Suppressor macrophage treated with lipopolysaccharide for 1 hour (primary cell): ENCODE measurements around the gene MYO16.

Source experiments
- DNase-seq, 3 donors: peaks; one replicate each; pipeline ENCODE4 v3.0.0-alpha.2; 2020 to 2022

The MYO16 gene

GRCh38 chr13:109136873-109137272 is 507.5 kb downstream of the MYO16 start:
- no peak for DNase-seq

- DNase-seq, result no peak
These were observed 509.9 kb downstream of the MYO16 start for GRCh38 chr13:109139346-109139745.

DNA sequence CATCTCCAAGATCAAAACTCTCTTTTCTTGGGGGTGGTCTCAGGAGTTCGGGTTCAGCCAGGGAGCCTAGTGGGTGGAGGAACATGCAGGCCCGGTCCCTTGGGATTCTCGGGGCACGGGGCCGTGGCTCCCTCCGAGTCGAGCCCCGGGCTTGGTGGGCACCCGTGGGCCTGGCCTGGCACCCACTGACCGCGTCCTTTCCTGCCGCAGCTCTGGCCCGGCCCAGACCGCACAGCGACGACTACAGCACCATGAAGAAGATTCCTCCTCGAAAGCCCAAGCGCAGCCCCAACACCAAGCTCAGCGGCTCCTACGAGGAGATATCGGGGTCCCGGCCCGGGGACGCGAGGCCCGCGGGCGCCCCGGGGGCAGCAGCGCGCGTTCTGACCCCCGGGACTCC is 510.6 kb downstream of the MYO16 start:
- DNase-seq, result no peak

DNA sequence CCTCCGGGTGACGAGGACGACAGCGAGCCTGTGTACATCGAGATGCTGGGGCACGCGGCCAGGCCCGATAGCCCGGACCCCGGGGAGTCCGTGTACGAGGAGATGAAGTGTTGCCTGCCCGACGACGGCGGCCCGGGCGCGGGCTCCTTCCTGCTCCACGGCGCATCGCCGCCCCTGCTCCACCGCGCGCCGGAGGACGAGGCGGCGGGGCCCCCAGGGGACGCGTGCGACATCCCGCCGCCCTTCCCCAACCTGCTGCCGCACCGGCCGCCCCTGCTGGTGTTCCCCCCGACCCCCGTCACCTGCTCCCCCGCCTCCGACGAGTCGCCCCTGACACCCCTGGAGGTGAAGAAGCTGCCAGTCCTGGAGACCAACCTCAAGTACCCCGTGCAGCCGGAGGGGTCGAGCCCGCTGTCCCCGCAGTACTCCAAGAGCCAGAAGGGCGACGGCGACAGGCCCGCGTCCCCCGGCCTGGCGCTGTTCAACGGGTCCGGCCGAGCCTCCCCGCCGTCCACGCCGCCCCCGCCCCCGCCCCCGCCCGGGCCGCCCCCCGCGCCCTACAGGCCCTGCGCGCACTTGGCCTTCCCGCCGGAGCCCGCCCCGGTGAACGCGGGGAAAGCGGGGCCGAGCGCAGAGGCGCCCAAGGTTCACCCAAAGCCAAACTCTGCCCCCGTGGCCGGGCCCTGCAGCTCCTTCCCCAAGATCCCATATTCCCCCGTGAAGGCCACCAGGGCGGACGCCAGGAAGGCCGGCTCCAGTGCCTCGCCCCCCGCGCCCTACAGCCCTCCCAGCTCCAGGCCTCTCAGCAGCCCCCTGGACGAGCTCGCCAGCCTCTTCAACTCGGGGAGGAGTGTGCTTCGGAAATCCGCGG is 511.3 kb downstream of the MYO16 start:
- DNase-seq, result peak in 1 of 3 donors; percentile 9

DNA sequence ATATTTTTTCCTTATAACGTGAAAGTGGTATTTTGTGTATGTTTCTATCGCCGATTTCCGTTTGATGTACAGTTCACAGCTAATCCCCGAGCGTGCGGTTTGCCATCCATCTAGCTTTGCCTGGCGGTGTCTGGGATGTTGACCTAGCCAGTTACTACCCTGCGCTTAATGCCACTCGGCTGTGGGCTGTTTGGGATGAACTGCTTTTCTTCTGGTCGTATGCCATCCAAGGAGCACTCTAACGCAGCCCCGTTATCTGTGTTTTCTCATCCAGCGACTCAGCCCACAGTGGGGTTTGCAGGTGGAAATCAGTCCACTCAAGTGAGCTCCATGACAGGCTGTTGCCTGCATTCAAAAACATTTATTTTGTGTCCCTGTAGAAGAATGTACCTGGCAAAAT is 512.3 kb downstream of the MYO16 start:
- DNase-seq, result no peak

DNA sequence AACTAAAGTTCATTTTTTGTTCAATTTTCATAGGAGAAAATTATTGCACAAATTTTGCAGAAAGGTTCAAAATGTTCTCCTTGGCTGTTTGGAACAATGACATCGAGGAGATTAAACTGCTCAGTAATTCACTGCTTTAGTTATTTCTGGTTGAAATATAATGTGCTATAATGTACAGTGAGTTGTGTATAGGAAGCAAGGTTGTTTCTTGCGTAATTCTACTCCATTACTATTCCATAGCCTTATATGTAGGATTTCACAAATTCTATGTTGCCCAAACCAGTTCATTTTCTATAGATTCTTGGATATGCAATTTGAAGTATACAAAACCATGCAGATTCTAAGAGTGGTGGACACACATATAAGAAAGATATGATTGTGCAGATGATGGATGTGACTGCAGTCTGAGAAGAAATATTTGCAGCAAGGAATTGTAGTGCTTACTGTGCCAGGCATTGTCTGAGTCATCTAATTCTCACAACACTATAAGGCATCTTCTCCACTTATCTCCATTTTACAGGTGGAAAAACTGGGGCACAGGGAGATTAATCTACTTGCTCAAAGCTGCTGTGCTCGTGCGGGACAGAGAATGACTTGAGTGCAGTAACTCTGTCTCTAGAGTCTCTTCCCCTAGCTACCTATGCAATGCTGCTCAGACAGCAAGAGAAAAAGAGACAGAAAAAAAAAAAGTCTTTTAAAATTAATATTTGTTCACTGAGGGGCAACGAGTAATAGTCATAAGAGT is 515.5 kb downstream of the MYO16 start:
- DNase-seq, result no peak

DNA sequence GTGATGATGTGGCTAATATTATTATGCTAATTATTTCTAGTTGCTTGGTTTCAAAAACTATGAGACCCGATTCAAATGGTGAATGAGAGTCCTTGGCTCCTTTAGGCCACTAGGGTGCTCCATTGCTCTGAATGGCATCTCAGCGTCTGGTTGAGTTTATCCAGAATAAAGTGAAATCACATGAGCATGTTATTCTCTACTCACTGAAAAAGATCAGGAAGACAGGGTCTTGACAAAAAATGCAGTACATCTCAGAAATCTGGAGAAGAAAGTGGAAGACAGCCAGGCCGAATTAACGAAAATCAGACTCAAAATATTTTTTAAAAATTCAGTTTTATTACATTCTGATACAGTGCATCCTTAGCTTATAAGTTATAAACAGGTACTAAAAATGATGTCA is 516.2 kb downstream of the MYO16 start:
- peak; percentile 63 to 67 (median 65) for DNase-seq

DNA sequence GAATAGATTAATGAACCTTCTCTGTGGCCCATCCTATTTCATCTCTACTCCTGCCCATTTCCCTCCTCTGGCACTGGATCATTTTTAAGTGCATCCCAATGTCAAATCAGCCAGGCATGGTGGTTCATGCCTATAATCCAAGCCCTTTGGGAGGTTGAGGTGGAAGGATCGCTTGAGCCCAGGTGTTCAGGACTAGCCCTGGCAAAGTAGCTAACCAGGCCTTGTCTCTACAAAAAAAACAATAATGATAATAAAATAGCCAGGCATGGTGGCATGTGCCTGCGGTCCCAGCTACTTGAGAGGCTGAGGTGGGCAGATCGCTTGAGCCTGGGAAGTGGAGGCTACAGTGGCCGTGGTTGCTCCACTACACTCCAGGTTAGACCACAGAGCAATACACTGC is 517.0 kb downstream of the MYO16 start:
- DNase-seq, result no peak

GRCh38 chr13:109146912-109147647 is 517.7 kb downstream of the MYO16 start:
- no peak for DNase-seq

- DNase-seq, result no peak
These were observed 518.8 kb downstream of the MYO16 start for GRCh38 chr13:109148243-109148642.

DNA sequence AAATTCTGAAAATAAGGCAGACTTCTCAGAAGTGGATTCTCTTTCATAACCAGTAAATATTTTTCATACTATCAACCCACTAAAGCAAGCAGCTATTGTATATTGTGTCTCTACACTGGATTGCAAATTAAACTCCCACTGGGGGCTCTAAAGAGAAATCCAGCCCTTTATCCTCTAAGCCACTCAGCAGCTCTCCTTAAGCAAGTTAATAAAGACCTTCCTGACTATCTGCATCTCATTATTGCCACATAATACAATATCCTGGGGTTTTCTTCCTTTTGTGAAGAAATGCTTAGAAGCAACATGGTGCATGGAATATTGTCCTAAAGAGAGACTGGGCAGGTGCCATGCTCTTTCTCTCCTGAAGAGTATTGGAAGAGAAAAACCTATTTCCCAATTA is 521.3 kb downstream of the MYO16 start:
- no peak for DNase-seq

- no peak for DNase-seq
These were observed 521.8 kb downstream of the MYO16 start for GRCh38 chr13:109151255-109151654.

- no peak for DNase-seq
These were observed 522.3 kb downstream of the MYO16 start for GRCh38 chr13:109151696-109152095.

GRCh38 chr13:109152311-109152820 is 523.0 kb downstream of the MYO16 start:
- peak in 1 of 3 donors; percentile 4 for DNase-seq

GRCh38 chr13:109152941-109153340 is 523.5 kb downstream of the MYO16 start:
- DNase-seq, result no peak

DNA sequence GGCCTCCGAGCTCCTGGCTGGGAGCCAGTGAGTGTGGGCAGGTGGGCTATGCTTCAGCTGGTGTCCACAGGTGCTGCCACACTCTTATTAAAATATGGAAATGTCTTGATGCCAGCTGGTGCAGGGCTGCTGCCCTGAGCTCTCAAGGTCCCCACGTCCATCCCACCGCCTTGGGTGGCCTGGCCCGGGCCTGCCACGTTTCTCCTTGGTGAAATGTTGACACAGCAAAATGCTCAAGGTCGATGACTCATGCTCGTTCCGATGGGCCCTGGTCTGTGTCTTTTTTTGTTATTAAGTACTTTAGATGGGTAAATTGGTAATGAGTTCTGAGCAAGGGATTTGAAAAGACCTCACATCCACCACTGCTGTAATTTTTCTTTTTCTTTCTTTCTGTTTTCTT is 524.7 kb downstream of the MYO16 start:
- DNase-seq, result no peak

DNA sequence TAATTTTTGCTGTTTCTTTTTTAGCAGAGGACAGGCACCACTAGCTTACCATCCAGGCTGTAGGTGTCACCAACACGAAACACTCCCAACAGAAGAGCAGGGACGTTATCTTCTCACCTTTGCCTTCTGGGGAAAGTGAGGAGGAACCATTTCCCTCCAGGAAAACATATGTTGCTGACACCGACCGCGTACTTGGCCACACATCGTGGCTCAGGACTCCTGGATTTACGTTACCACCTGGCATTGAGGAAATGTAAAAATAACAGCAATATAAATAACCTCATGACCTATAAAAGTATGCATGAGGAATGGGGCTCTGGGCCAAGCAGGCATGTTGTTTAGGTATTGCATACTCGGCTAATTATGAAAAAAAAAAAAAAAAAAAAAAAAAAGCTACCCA is 525.1 kb downstream of the MYO16 start:
- DNase-seq, result no peak

DNA sequence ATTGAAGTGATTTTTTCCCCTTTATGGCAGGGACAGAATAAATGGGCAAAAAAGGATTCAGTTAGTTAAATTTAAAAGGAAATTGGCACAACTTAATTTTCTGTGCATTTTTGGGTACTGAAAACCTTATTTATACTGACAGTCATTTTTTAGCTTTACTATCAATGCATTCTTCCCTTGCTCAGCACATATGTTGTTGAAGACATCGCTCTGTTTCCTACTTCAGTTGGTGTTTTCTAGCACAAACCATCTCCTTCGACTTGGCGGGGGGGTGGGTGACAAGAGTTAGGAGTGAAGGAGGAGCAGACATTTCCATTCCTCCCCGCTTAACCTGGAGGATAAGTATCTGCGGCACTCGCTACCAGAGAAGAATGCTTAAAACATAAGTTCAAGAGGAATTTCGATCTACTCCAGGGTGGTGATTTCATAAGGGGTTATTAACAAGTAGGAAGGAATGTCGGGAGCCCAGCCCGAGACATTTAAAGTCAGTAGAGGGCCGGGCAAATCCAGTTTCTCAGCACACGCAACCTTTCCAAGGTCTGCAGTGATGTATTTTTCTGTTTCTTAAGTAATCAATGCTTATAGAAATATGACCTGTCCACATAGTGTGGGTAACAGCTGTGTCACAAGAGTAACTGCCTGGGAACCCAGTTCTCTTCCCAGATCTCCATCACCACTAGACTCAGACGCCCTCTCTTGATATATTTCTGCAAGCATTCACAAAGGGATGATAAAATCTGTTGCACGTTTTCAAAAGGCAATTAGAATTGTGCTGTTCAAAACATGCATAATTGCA is 525.8 kb downstream of the MYO16 start:
- DNase-seq, result no peak

DNA sequence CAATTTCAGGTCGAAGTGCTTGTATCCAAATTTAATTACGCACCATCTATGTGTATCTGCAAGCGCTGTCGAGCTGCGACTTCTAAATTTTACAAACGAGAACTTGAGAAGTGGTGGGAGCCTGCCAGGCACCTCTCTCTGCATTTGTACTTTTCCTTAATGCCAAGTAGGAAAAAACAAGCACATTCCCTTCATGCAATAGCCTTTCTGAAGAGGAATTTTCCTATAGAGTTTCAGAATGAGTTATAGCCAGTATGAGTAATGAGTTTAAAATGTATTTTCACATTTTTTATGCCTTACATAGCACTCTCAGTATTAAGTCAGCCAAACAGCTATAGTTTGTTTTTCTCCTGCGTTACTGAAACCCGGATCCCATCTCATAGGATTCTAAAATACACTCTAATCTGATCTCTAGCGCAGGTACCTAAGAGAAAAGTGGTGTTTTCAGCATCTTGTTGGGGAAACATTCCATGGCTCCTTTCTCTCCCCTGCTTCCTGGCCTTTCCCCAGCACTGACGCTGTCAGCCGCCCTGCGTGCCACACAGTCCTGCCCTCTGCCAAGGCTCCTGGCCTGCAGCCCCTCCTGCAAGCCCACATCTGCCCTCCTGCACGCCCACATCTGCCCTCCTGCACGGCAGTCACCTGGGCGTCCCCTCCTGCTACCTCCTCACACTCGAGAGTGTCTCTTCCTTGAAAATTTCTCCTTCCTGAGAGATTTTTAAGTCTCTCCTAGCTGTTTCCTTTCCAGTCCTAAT is 526.9 kb downstream of the MYO16 start:
- no peak for DNase-seq

DNA sequence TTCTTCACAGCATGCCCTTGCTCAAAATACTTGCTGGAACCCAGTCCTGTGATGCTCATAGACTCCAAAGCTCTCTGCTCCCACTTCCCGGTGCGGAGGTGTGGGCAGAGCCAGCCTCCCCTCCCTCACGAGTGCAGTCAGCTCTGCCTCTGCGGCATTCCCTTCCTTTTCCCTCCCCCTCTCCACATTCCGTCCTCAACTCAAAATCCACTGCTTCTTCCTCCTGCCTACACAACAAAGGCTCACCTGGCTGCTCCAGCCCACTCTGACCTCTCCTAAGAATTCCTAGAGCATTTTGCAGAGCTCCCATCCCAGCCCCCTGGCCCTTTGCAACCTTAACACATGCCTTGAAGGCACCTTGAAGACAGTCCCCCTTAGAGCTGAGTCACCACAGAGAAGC is 527.9 kb downstream of the MYO16 start:
- DNase-seq, result no peak

- no peak for DNase-seq
These were observed 529.0 kb downstream of the MYO16 start for GRCh38 chr13:109158383-109158782.
